ENCODE data around the gene HPS4. TPM values are rescaled to one million over a fixed set of nuclear protein-coding genes. Genes with fewer than 3 reads are reported as not detected.

Gene HPS4
- total RNA-seq, 1 donor from 2014 or later, result 36.1 TPM

DNA sequence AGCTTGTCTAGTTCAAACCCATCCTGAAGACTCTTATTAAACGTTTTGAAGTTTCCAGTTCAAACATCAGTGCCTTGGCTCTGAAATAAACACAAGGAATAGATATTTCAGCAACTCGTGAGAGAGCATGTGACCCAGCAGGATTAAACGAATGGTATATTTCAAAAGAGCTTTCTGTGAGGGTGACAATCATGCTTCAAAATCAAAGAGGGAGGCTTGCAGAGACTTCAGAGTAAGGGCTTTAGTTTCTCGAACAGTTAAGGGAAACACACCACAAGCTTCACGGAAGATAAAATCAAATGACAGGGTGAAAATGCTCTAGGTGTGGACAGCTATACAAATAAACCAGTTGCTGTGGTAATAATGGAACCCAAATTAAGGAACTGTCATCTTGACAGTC, 1.4 kb downstream of the HPS4 start:
- no peaks in the 10 kb centered on the region for H3K9me3 ChIP-seq
- intact Hi-C loops (cut with DNase I), result no loop called here
- peak overlapping the region in 1 of 2 donors; percentile 99 for H3K4me3 ChIP-seq
- H3K27ac ChIP-seq, result no peak overlapping the region
- H3K27me3 ChIP-seq, result no peaks in the 10 kb centered on the region
- no peak for DNase-seq (ENCODE audit: extremely low spot score in 2 of 2)
- TF ChIP-seq, protein P1, sequence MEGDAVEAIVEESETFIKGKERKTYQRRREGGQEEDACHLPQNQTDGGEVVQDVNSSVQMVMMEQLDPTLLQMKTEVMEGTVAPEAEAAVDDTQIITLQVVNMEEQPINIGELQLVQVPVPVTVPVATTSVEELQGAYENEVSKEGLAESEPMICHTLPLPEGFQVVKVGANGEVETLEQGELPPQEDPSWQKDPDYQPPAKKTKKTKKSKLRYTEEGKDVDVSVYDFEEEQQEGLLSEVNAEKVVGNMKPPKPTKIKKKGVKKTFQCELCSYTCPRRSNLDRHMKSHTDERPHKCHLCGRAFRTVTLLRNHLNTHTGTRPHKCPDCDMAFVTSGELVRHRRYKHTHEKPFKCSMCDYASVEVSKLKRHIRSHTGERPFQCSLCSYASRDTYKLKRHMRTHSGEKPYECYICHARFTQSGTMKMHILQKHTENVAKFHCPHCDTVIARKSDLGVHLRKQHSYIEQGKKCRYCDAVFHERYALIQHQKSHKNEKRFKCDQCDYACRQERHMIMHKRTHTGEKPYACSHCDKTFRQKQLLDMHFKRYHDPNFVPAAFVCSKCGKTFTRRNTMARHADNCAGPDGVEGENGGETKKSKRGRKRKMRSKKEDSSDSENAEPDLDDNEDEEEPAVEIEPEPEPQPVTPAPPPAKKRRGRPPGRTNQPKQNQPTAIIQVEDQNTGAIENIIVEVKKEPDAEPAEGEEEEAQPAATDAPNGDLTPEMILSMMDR (IDR thresholded peaks at IDR 0.05), result no peak
- no peak for TF ChIP-seq POLR2A (IDR thresholded peaks at IDR 0.05)
- no peak for TF ChIP-seq POLR2AphosphoS5 (IDR thresholded peaks at IDR 0.05; ENCODE audit: insufficient read depth in 1 of 2, low read depth in 1 of 2)
- H3K36me3 ChIP-seq, result peaks cover 0 to 11% of the 10 kb centered on the region in 2 donors
- H3K4me1 ChIP-seq, result peaks cover 69% of the 10 kb centered on the region

DNA sequence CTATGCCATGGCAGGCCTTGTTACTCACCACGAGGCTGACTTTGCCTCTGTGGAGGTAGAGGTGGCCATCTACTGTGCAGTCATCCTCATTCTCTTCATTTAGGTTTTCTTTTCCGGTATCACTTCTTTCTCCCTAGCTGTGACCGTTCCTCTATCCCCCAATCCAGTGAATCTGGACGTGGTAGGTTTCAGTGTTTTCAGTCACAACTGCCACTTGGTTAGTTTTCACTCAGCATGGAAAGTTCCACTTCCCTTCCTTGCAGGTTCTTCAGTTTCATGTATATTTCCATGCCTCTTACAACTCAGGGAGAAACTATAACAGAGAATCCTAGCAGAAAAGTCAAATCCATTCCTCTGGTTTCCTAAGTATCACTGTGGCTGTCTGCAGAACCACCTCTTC, 1.9 kb downstream of the HPS4 start:
- Histone ChIP-seq H3K27me3 (no peaks in the 10 kb centered on the region), H3K36me3 (peaks cover 0 to 12% of the 10 kb centered on the region in 2 donors), H3K4me1 (peaks cover 69% of the 10 kb centered on the region), H3K4me3 (no peak overlapping the region), H3K9me3 (no peaks in the 10 kb centered on the region), H3K27ac (no peak overlapping the region)
- DNase-seq (ENCODE audit: extremely low spot score in 2 of 2), result no peak
- intact Hi-C loops (cut with DNase I), result no loop called here
- TF ChIP-seq POLR2AphosphoS5 (IDR thresholded peaks at IDR 0.05; ENCODE audit: insufficient read depth in 1 of 2, low read depth in 1 of 2), result no peak

DNA sequence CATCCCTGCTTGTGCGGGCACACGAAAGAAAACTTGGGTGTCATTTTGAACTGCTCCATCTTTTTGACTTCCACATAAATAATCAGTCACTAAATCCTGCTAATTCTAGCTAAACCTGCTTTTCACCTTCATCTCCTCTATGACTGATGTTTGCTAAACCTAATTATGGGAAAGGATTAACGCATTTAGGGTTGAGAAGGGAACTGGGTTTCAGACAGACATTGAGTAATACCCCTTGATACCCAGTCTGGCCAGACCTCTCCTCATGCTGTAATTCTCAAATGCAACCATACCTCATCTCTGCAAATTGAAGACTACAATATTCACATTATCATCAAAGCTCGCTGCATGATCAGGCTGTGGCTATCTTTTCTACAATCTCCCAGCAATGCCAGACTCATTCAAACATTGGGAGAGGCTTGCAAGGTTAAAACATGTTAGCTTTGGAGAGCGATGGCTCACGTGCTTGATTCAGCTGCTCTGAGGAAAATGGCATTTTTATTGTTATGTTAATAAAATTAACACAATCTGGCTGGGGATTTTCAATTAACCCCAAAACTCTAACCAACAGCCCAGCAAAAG, 2.4 kb downstream of the HPS4 start:
- Histone ChIP-seq H3K27me3 (no peaks in the 10 kb centered on the region), H3K9me3 (no peaks in the 10 kb centered on the region), H3K4me1 (peaks cover 69% of the 10 kb centered on the region), H3K36me3 (peaks cover 0 to 17% of the 10 kb centered on the region in 2 donors), H3K27ac (no peak overlapping the region), H3K4me3 (no peak overlapping the region)
- intact Hi-C loops (cut with DNase I), result no loop called here
- no peak for TF ChIP-seq POLR2A (IDR thresholded peaks at IDR 0.05)
- TF ChIP-seq POLR2AphosphoS5 (IDR thresholded peaks at IDR 0.05; ENCODE audit: insufficient read depth in 1 of 2, low read depth in 1 of 2), result peak in 1 of 2 donors; percentile 37
- TF ChIP-seq, protein P1 (IDR thresholded peaks at IDR 0.05), result no peak
- DNase-seq (ENCODE audit: extremely low spot score in 2 of 2), result no peak

DNA sequence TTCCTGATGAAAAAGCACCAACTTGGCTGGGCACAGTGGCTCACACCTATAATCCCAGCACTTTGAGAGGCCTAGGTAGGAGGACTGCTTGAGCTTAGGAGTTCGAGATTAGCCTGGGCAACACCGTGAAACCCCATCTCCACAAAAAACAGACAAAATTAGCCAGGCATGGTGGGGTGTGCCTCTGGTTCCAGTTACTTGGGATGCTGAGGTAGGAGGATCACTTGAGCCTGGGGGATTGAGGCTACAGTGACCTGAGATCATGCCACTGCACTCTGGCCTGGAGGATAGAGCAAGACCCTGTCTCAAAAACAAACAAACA, 3.0 kb downstream of the HPS4 start:
- no peak for DNase-seq (ENCODE audit: extremely low spot score in 2 of 2)
- Histone ChIP-seq H3K27me3 (no peaks in the 10 kb centered on the region), H3K4me1 (peaks cover 65% of the 10 kb centered on the region), H3K4me3 (no peak overlapping the region), H3K36me3 (peaks cover 0 to 23% of the 10 kb centered on the region in 2 donors), H3K9me3 (no peaks in the 10 kb centered on the region), H3K27ac (no peak overlapping the region)
- TF ChIP-seq POLR2A (IDR thresholded peaks at IDR 0.05), result no peak
- TF ChIP-seq, protein P1 (IDR thresholded peaks at IDR 0.05), result no peak
- no peak for TF ChIP-seq POLR2AphosphoS5 (IDR thresholded peaks at IDR 0.05; ENCODE audit: insufficient read depth in 1 of 2, low read depth in 1 of 2)
- intact Hi-C loops (cut with DNase I), result no loop called here

DNA sequence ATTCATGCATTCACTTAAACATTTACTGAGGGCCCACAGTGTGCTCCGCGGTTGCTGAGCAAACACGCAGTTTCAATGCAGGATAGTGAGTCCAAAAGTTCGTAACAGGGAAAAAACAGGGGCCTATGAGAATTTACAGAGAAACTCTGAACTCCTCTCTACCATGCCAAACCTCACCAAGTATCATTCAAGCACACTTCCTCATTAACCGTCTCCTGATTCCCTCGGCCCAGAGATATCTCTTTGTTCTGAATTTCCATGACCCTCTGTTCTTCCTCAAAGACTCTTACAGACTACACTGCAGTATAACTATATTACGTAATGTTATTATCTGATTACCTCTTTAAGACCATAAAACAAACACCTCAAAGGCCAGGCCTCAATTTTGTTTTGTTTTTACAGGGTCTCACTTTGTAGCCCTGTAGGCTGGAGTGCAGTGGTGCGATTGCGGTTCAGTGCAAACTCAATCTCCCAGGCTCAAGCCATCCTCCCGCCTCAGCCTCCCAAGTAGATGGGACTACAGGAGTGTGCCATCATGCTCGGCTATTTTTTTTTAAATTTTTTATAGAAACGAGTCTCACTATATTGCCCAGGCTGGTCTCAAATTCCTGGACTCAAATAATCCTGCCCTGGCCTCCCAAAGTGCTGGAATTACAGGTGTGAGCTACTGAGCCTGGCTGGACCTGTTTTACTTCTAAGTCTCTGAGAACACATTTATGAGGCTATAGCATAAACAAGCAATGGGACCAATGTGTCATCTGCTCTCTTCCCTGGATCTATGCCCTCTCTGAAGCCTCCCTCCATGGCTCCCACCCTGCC, 3.6 kb downstream of the HPS4 start:
- no peaks in the 10 kb centered on the region for H3K9me3 ChIP-seq
- no peaks in the 10 kb centered on the region for H3K27me3 ChIP-seq
- TF ChIP-seq POLR2AphosphoS5 (IDR thresholded peaks at IDR 0.05; ENCODE audit: insufficient read depth in 1 of 2, low read depth in 1 of 2), result no peak
- no peak for TF ChIP-seq POLR2A (IDR thresholded peaks at IDR 0.05)
- TF ChIP-seq, protein P1 (IDR thresholded peaks at IDR 0.05), result no peak
- H3K4me1 ChIP-seq, result peaks cover 60% of the 10 kb centered on the region
- H3K4me3 ChIP-seq, result peak overlapping the region in 1 of 2 donors; percentile 1
- peaks cover 0 to 25% of the 10 kb centered on the region in 2 donors for H3K36me3 ChIP-seq
- DNase-seq (ENCODE audit: extremely low spot score in 2 of 2), result no peak
- no peak overlapping the region for H3K27ac ChIP-seq
- intact Hi-C loops (cut with DNase I), result no loop called here
